Endodermal cell (in vitro differentiated cells): ENCODE measurements around the gene SLC34A1. TPM values are rescaled to one million over a fixed set of nuclear protein-coding genes. Genes with fewer than 3 reads are reported as not detected.

ENCODE experiments used
- DNase-seq: peaks from one replicate; pipeline ENCODE4 v3.0.0-alpha.2; 2017
- H3K27ac ChIP-seq: 2 replicates; pipeline ENCODE4 v1.5.1; 2013; ENCODE audit warnings: mild to moderate bottlenecking, low read depth, low read length, moderate library complexity
- H3K27me3 ChIP-seq: 2 replicates; pipeline ENCODE4 v1.6.1; 2013; ENCODE audit warnings: mild to moderate bottlenecking, low read length, moderate library complexity; ENCODE audit not compliant: insufficient read depth, control insufficient read depth, poor library complexity, severe bottlenecking
- H3K36me3 ChIP-seq: 2 replicates; pipeline ENCODE4 v1.7.0; 2013; ENCODE audit warnings: mild to moderate bottlenecking, low read length, moderate library complexity; ENCODE audit not compliant: control insufficient read depth, insufficient read depth
- H3K4me1 ChIP-seq: one replicate; pipeline ENCODE4 v1.7.0; 2013; ENCODE audit warnings: low read length; ENCODE audit not compliant: control insufficient read depth, insufficient read depth
- H3K4me3 ChIP-seq: 2 replicates; pipeline ENCODE4 v1.5.1; 2013; ENCODE audit warnings: mild to moderate bottlenecking, low read length, moderate library complexity
- H3K9ac ChIP-seq: 2 replicates; pipeline ENCODE4 v1.6.1; 2013; ENCODE audit warnings: mild to moderate bottlenecking, low read length, moderate library complexity; ENCODE audit not compliant: poor library complexity, severe bottlenecking; ENCODE audit errors: extremely low read depth
- H3K9me3 ChIP-seq: 2 replicates; pipeline ENCODE4 v1.6.1; 2013; ENCODE audit warnings: mild to moderate bottlenecking, low read length, moderate library complexity; ENCODE audit not compliant: control insufficient read depth
- H3K27ac Mint-ChIP-seq: 2 replicates; pipeline ENCODE4 v1.8.0; 2020; ENCODE audit warnings: mixed read lengths
- H3K27me3 Mint-ChIP-seq: 2 replicates; pipeline ENCODE4 v1.8.0; 2021; ENCODE audit warnings: mild to moderate bottlenecking, mixed read lengths; ENCODE audit not compliant: insufficient read depth
- H3K36me3 Mint-ChIP-seq: 2 replicates; pipeline ENCODE4 v1.8.0; 2020; ENCODE audit warnings: low read depth, mixed read lengths
- H3K4me1 Mint-ChIP-seq: 2 replicates; pipeline ENCODE4 v1.8.0; 2020; ENCODE audit warnings: mixed read lengths
- H3K4me3 Mint-ChIP-seq: 2 replicates; pipeline ENCODE4 v1.8.0; 2020; ENCODE audit warnings: mild to moderate bottlenecking, moderate library complexity, mixed read lengths
- H3K9me3 Mint-ChIP-seq: 2 replicates; pipeline ENCODE4 v1.8.0; 2020; ENCODE audit warnings: mild to moderate bottlenecking, mixed read lengths
- CTCF ChIP-seq: fragments of 200-600 bp; sonication (generic); conservative IDR thresholded peaks from 2 replicates; pipeline ENCODE4 v1.5.0; 2021; ENCODE audit warnings: antibody characterized with exemption, mild to moderate bottlenecking
- WGBS, 2 experiments: methylation state at CpG; one replicate each; pipeline versions ENCODE4 v1.1.5 to v1.1.7; 2013; ENCODE audit warnings: missing lambda C conversion rate in 2 of 2, mixed read lengths in 1 of 2; ENCODE audit not compliant: insufficient coverage in 1 of 2, insufficient read length in 1 of 2; 5-methylcytosine and 5-hydroxymethylcytosine counted together
- total RNA-seq, 2 donors: library from RNA; stranded (reverse); fragmentation: NEBNext Ultra II Directional in 1 of 2; extraction: Animal tissue kit (Norgen Biotek cat#: 25700) in 1 of 2; gene quantifications; 2 replicates in 1 of 2; 3 replicates in 1 of 2; pipeline ENCODE4 v1.2.1, GENCODE V29; 2021

Gene SLC34A1
- total RNA-seq, 2 donors from 2014 or later, result not detected

- Histone ChIP-seq H3K4me3 (no peak overlapping the region), H3K9ac (no peak overlapping the region), H3K27me3 (peaks cover 17% of the 10 kb centered on the region), H3K4me1 (no peaks in the 10 kb centered on the region), H3K9me3 (no peaks in the 10 kb centered on the region), H3K36me3 (no peaks in the 10 kb centered on the region), H3K27ac (no peak overlapping the region)
- 90 to 92% methylated on average over 7 to 8 of the region's 8 CpGs for WGBS, 2 experiments
- peaks cover 47% of the 10 kb centered on the region for H3K27me3 Mint-ChIP-seq
- TF ChIP-seq CTCF, result no peak
- H3K4me3 Mint-ChIP-seq, result no peak overlapping the region
- H3K27ac Mint-ChIP-seq, result no peak overlapping the region
- H3K9me3 Mint-ChIP-seq, result no peaks in the 10 kb centered on the region
- no peak for DNase-seq
- H3K4me1 Mint-ChIP-seq, result peaks cover 2% of the 10 kb centered on the region
- no peaks in the 10 kb centered on the region for H3K36me3 Mint-ChIP-seq
Observed at GRCh38 chr5:177386542-177386941, 2.3 kb downstream of the SLC34A1 start.

GRCh38 chr5:177387405-177387804, 3.2 kb downstream of the SLC34A1 start:
- Histone ChIP-seq H3K4me3 (no peak overlapping the region), H3K9me3 (no peaks in the 10 kb centered on the region), H3K27me3 (peaks cover 17% of the 10 kb centered on the region), H3K9ac (no peak overlapping the region), H3K36me3 (no peaks in the 10 kb centered on the region), H3K4me1 (no peaks in the 10 kb centered on the region), H3K27ac (no peak overlapping the region)
- Mint-ChIP-seq H3K4me1 (peaks cover 2% of the 10 kb centered on the region), H3K27me3 (peaks cover 50% of the 10 kb centered on the region), H3K9me3 (no peaks in the 10 kb centered on the region), H3K27ac (no peak overlapping the region), H3K4me3 (no peak overlapping the region), H3K36me3 (no peaks in the 10 kb centered on the region)
- DNase-seq, result no peak
- 93 to 98% methylated on average over 13 to 14 of the region's 14 CpGs for WGBS, 2 experiments
- no peak for TF ChIP-seq CTCF

GRCh38 chr5:177388521-177389052, 4.4 kb downstream of the SLC34A1 start:
- Histone ChIP-seq H3K4me3 (no peak overlapping the region), H3K9me3 (no peaks in the 10 kb centered on the region), H3K4me1 (no peaks in the 10 kb centered on the region), H3K9ac (no peak overlapping the region), H3K27ac (no peak overlapping the region), H3K27me3 (peaks cover 17% of the 10 kb centered on the region), H3K36me3 (no peaks in the 10 kb centered on the region)
- Mint-ChIP-seq H3K36me3 (no peaks in the 10 kb centered on the region), H3K4me1 (peaks cover 4% of the 10 kb centered on the region), H3K27ac (no peak overlapping the region), H3K27me3 (peaks cover 51% of the 10 kb centered on the region), H3K4me3 (no peak overlapping the region), H3K9me3 (no peaks in the 10 kb centered on the region)
- no peak for DNase-seq
- 89 to 98% methylated on average over 8 to 10 of the region's 10 CpGs for WGBS, 2 experiments
- no peak for TF ChIP-seq CTCF
